ENCODE results near the gene CCM2L.

The CCM2L gene

DNA sequence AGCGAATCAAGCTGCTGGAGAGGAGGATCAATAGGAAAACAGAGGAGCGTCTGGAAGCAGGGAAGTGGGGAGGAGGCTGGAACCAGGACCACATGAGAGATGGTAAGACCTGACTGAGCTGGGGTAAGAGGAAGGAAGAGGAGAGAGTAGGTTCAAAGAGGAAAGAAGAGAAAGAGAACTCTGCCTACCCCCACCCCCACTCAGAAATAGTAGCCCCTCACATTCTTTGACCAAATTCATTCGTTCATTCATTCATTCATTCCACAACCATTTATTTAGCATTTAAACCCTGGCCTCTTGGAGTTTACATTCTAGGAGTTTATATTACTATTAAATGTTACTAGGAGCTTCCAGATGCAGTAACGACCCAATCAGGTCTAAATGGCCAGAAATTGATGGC, 26.0 kb downstream of the CCM2L start:
- Histone ChIP-seq H3K36me3 (no peaks in the 10 kb centered on the region), H3K9me3 (no peaks in the 10 kb centered on the region), H3K27ac (peak overlapping the region; percentile 99), H3K4me1 (ENCODE audit: control insufficient read depth in 1 of 2, insufficient read depth in 1 of 2, low read depth in 1 of 2, low read length in 1 of 2) (peaks cover 99 to 100% of the 10 kb centered on the region in 2 experiments), H3K4me3 (ENCODE audit: low read depth in 1 of 2, low read length in 1 of 2) (peak overlapping the region; percentile 38 to 56), H3K27me3 (no peaks in the 10 kb centered on the region)
- TF ChIP-seq, protein P1, sequence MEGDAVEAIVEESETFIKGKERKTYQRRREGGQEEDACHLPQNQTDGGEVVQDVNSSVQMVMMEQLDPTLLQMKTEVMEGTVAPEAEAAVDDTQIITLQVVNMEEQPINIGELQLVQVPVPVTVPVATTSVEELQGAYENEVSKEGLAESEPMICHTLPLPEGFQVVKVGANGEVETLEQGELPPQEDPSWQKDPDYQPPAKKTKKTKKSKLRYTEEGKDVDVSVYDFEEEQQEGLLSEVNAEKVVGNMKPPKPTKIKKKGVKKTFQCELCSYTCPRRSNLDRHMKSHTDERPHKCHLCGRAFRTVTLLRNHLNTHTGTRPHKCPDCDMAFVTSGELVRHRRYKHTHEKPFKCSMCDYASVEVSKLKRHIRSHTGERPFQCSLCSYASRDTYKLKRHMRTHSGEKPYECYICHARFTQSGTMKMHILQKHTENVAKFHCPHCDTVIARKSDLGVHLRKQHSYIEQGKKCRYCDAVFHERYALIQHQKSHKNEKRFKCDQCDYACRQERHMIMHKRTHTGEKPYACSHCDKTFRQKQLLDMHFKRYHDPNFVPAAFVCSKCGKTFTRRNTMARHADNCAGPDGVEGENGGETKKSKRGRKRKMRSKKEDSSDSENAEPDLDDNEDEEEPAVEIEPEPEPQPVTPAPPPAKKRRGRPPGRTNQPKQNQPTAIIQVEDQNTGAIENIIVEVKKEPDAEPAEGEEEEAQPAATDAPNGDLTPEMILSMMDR (IDR thresholded peaks at IDR 0.05), result no peak

DNA sequence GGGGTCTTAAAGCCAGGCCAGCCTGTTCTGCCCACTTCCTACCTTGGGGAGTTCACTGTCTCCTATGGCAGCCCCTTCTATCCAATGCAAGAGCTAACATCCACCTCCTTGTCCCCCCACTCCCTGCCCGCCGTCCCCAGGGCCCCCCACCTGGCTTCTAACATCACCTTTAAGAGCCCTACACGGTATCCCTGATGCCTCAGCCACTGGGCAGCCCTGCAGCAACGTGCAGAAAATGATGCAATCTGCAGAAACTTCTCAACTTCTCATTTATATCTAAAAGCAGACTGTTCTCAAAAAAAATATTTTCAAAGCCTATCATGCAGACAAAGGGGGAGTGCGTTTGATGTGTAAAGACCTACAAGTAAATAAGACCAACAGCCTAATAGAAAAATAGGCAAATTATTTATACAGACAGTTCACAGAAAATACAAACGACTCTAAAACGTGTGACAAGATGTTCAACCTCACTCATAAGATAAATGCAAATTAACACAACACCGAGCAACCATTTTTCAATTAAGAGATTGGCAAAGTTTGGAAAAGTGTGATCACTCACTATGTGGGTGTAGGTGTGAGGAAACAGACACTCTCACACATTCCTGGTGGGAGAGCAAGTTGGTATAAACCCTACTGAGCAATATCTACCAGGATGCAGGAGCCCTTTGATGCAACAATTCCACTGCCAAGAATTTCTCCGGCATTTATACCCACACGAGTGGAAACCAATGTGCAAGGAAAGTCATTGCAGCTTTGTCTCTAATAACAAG, 26.7 kb downstream of the CCM2L start:
- H3K27me3 ChIP-seq, result no peaks in the 10 kb centered on the region
- TF ChIP-seq, protein P1 (IDR thresholded peaks at IDR 0.05), result no peak
- peaks cover 99 to 100% of the 10 kb centered on the region in 2 experiments for H3K4me1 ChIP-seq (ENCODE audit: control insufficient read depth in 1 of 2, insufficient read depth in 1 of 2, low read depth in 1 of 2, low read length in 1 of 2)
- no peaks in the 10 kb centered on the region for H3K36me3 ChIP-seq
- no peaks in the 10 kb centered on the region for H3K9me3 ChIP-seq
- H3K4me3 ChIP-seq (ENCODE audit: low read depth in 1 of 2, low read length in 1 of 2), result peak overlapping the region; percentile 38 to 56
- H3K27ac ChIP-seq, result peak overlapping the region; percentile 99

GRCh38 chr20:32037929-32038328, 27.7 kb downstream of the CCM2L start:
- H3K9me3 ChIP-seq, result no peaks in the 10 kb centered on the region
- peaks cover 99 to 100% of the 10 kb centered on the region in 2 experiments for H3K4me1 ChIP-seq (ENCODE audit: control insufficient read depth in 1 of 2, insufficient read depth in 1 of 2, low read depth in 1 of 2, low read length in 1 of 2)
- peak overlapping the region; percentile 99 for H3K27ac ChIP-seq
- H3K4me3 ChIP-seq (ENCODE audit: low read depth in 1 of 2, low read length in 1 of 2), result peak overlapping the region; percentile 21 to 56
- H3K36me3 ChIP-seq, result no peaks in the 10 kb centered on the region
- TF ChIP-seq, protein P1 (IDR thresholded peaks at IDR 0.05), result no peak
- H3K27me3 ChIP-seq, result no peaks in the 10 kb centered on the region

DNA sequence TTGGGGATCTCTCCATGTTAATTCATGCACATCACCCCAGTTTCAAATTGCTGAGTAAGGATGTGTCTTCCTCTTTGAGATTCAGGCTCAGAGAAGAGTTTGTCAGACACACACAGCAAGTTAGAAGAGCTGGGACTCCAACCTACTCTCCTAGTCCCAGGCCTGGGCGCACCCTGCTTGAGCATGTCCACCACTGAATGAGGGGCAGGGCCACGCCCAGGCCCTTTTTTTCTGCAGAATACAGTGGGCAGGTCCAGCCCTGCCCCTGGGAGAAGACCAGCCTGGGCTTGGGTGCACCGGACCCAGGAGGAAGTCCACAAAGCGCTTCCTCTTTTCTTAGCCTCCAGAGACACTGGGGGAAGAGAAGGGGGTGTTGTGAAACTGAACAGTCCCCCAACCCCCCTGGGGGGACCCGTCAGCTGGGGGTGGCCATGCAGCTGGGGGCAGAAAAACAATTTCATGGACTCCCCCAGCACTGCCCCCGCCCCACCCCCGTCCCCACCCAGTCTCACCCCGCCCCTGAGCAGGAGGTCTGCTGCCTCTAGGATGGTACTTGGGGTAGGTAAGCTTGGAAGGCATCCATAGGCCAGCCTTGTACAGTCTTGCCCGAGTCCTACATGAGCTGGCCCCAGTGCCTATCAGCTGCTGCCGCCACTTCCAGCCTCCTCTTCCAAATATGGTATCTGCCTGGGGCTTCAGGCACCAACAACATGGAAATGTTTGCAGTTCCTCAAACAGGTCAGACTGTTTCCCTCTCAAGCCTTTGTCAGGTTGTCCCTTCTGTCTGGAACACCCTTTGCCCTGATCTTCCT, 30.1 kb downstream of the CCM2L start:
- Histone ChIP-seq H3K4me1 (ENCODE audit: control insufficient read depth in 1 of 2, insufficient read depth in 1 of 2, low read depth in 1 of 2, low read length in 1 of 2) (peaks cover 99 to 100% of the 10 kb centered on the region in 2 experiments), H3K36me3 (no peaks in the 10 kb centered on the region), H3K4me3 (ENCODE audit: low read depth in 1 of 2, low read length in 1 of 2) (peak overlapping the region; percentile 38 to 58), H3K9me3 (no peaks in the 10 kb centered on the region), H3K27me3 (no peaks in the 10 kb centered on the region), H3K27ac (peak overlapping the region; percentile 99)
- TF ChIP-seq, protein P1 (IDR thresholded peaks at IDR 0.05), result peak; percentile 15

DNA sequence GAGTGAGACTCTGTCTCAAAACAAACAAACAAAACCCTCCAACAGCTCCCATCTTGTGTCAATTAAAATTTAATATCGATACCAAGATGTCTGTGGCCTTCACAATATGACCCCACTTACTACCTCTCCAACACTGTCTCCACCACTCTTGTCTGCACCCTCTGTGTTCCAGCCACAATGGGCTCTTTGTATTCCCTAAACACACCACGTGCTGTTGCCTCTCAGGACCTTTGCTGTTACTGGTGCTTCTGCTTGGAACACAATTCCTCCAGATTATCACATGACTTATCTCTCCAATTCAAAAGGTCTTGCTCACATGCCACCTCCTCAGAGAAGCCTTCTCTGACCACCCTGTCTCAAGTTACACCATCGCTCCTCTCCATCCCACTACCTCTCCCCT, 35.8 kb downstream of the CCM2L start:
- peaks cover 63% of the 10 kb centered on the region in 2 experiments for H3K4me1 ChIP-seq (ENCODE audit: control insufficient read depth in 1 of 2, insufficient read depth in 1 of 2, low read depth in 1 of 2, low read length in 1 of 2)
- H3K27ac ChIP-seq, result no peak overlapping the region
- no peaks in the 10 kb centered on the region for H3K27me3 ChIP-seq
- H3K4me3 ChIP-seq (ENCODE audit: low read depth in 1 of 2, low read length in 1 of 2), result no peak overlapping the region
- no peaks in the 10 kb centered on the region for H3K36me3 ChIP-seq
- TF ChIP-seq, protein P1 (IDR thresholded peaks at IDR 0.05), result no peak
- no peaks in the 10 kb centered on the region for H3K9me3 ChIP-seq

Measured in neutrophil (primary cell).